Tibial artery (tissue), 4 donors: ENCODE data around the gene SEC14L5.

Source experiments
- DNase-seq, 2 donors: peaks; one replicate each; pipeline ENCODE4 v3.0.0-alpha.2; 2019
- H3K27ac ChIP-seq, 2 donors: fragments of 200-600 bp; sonication (generic) in 1 of 2; 1 replicate in 1 of 2; 2 replicates in 1 of 2; pipeline ENCODE4 v1.5.1; 2018 to 2019; ENCODE audit warnings: mild to moderate bottlenecking in 1 of 2
- H3K27me3 ChIP-seq, 2 donors: fragments of 200-600 bp; sonication (generic) in 1 of 2; one replicate each; pipeline versions ENCODE4 v1.5.1 to v1.6.0; 2016 to 2019
- H3K36me3 ChIP-seq, 3 donors: fragments of 200-600 bp; sonication (generic) in 2 of 3; one replicate each; pipeline ENCODE4 v1.5.1; 2016 to 2019; ENCODE audit warnings: mild to moderate bottlenecking in 2 of 3
- H3K4me1 ChIP-seq, 4 donors: fragments of 200-600 bp; sonication (generic) in 2 of 4; 1 replicate in 3 of 4; 2 replicates in 1 of 4; pipeline ENCODE4 v1.5.1; 2016 to 2019
- H3K4me3 ChIP-seq, 2 donors: fragments of 200-600 bp; sonication (generic) in 1 of 2; 1 replicate in 1 of 2; 2 replicates in 1 of 2; pipeline ENCODE4 v1.5.1; 2018 to 2019; ENCODE audit warnings: mild to moderate bottlenecking in 2 of 2
- H3K9me3 ChIP-seq, 3 donors: fragments of 200-600 bp; sonication (generic) in 1 of 3; one replicate each; pipeline ENCODE4 v1.5.1; 2016 to 2019
- CTCF ChIP-seq, 2 experiments: fragments of 200-600 bp in 1 of 2; fragments of 450-650 bp in 1 of 2; IDR thresholded peaks; one replicate each; pipeline ENCODE4 v1.5.1; 2017 to 2019; ENCODE audit warnings: antibody characterized with exemption in 2 of 2, mild to moderate bottlenecking in 1 of 2, moderate library complexity in 1 of 2
- intact Hi-C: fragments of 100-400 bp; cut with DNase I; formaldehyde crosslinking; loops from one replicate; pipeline ENCODE4 v1.15.0; 2023; ENCODE audit warnings: low total_unique reads

Gene SEC14L5

GRCh38 chr16:5032748-5033167, 74.6 kb downstream of the SEC14L5 start:
- no peak for TF ChIP-seq CTCF (IDR thresholded peaks at IDR 0.05)
- H3K27ac ChIP-seq = peak overlapping the region; percentile 54 to 63
- H3K36me3 ChIP-seq = peaks cover 0 to 36% (median 0%) of the 10 kb centered on the region in 3 donors
- no peak for DNase-seq
- intact Hi-C loops = no loop called here
- H3K9me3 ChIP-seq = no peaks in the 10 kb centered on the region
- H3K27me3 ChIP-seq = no peaks in the 10 kb centered on the region
- peak overlapping the region; percentile 69 to 93 for H3K4me3 ChIP-seq
- H3K4me1 ChIP-seq = peaks cover 0 to 20% (median 16%) of the 10 kb centered on the region in 4 donors

- Histone ChIP-seq H3K27me3 (no peaks in the 10 kb centered on the region), H3K36me3 (peaks cover 0 to 28% (median 0%) of the 10 kb centered on the region in 3 donors), H3K4me1 (peaks cover 0 to 20% (median 16%) of the 10 kb centered on the region in 4 donors), H3K9me3 (no peaks in the 10 kb centered on the region), H3K4me3 (peak within 1 kb of the TSS; percentile 69 to 93), H3K27ac (peak within 1 kb of the TSS; percentile 54 to 63)
- intact Hi-C loops = no loop called here
- DNase-seq = peak; percentile 89 to 90
- TF ChIP-seq CTCF (IDR thresholded peaks at IDR 0.05) = no peak
Measured at GRCh38 chr16:5033256-5034166, 75.4 kb downstream of the SEC14L5 start, which contains the start of gene NAGPA. Gene NAGPA (minus strand): TSS chr16:5033935. CDS start chr16:5033914, 21 bp downstream.

- peaks cover 0 to 22% (median 0%) of the 10 kb centered on the region in 3 donors for H3K36me3 ChIP-seq
- H3K9me3 ChIP-seq = no peaks in the 10 kb centered on the region
- DNase-seq = no peak
- intact Hi-C loops = no loop called here
- H3K27ac ChIP-seq = peak overlapping the region; percentile 54 to 63
- TF ChIP-seq CTCF (IDR thresholded peaks at IDR 0.05) = no peak
- H3K27me3 ChIP-seq = no peaks in the 10 kb centered on the region
- peak overlapping the region; percentile 69 to 93 for H3K4me3 ChIP-seq
- H3K4me1 ChIP-seq = peaks cover 0 to 20% (median 16%) of the 10 kb centered on the region in 4 donors
Measured at GRCh38 chr16:5034167-5034523, 76.0 kb downstream of the SEC14L5 start.

- no peak for DNase-seq
- TF ChIP-seq CTCF (IDR thresholded peaks at IDR 0.05) = no peak
- H3K27me3 ChIP-seq = no peaks in the 10 kb centered on the region
- H3K4me1 ChIP-seq = peaks cover 0 to 20% (median 16%) of the 10 kb centered on the region in 4 donors
- H3K9me3 ChIP-seq = no peaks in the 10 kb centered on the region
- H3K4me3 ChIP-seq = no peak overlapping the region
- peaks cover 0 to 8% (median 0%) of the 10 kb centered on the region in 3 donors for H3K36me3 ChIP-seq
- H3K27ac ChIP-seq = no peak overlapping the region
- intact Hi-C loops = no loop called here
Measured at GRCh38 chr16:5035909-5036227, 77.7 kb downstream of the SEC14L5 start.

DNA sequence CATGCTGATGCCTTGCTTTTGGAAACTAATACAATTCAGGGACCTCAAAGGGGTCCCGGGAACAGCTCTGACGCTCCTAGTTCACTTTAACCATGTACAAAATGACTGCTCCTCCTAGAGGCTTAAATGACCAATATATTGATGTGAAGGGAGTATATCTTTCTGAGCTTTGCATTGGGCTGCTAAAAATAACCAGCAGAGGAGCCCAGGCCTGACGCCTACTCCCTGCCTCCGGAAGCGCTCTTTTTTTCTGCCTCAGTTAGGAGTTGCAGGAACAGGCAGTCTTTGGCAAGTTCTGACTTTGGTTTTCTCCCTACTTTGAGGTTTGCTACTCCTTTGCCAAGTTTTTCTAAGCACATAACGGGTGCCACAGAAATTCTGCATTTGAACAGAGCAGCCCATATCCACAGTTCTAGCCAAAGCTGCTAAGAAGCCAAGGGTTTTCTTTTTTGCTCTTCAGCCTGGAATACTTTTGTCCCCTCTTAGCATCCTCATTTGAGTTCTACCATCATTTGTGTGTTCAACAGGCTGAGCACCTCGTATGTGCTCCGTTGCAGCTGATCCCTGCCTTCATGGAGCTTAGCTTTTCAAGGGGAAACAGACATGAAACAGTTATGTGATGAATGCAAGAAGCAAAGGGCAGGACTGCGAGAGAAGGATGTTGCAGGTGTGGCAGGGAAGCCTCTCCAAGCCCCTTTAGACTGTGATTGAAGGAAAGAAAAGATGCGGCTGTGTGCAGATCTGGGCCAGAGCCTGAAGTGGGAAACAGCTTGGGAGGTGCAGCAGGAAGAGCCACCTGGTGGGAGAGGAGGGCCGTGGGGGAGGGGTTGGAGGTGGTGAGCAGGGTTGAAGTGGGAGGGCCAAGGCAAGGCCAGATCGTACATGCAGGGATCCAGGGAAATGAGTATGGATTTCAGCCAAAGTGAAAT, 78.4 kb downstream of the SEC14L5 start:
- peaks cover 0 to 20% (median 16%) of the 10 kb centered on the region in 4 donors for H3K4me1 ChIP-seq
- no peak overlapping the region for H3K27ac ChIP-seq
- no peak for DNase-seq
- intact Hi-C loops = no loop called here
- peaks cover 0 to 2% (median 0%) of the 10 kb centered on the region in 3 donors for H3K36me3 ChIP-seq
- no peaks in the 10 kb centered on the region for H3K9me3 ChIP-seq
- TF ChIP-seq CTCF (IDR thresholded peaks at IDR 0.05) = no peak
- no peaks in the 10 kb centered on the region for H3K27me3 ChIP-seq
- no peak overlapping the region for H3K4me3 ChIP-seq
